Kidney (tissue), 14 donors: ENCODE measurements around the gene SOCS1. TPM values are rescaled to one million over a fixed set of nuclear protein-coding genes. Genes with fewer than 3 reads are reported as not detected.

Experiments
- DNase-seq, 5 donors: peaks; one replicate each; pipeline ENCODE4 v3.0.0-alpha.2; 2013 to 2020
- FAIRE-seq: peaks from 2 replicates; lab custom pipeline; 2012; peaks lifted over from hg19 to GRCh38; lab: Jason Lieb, UNC
- H3K27ac ChIP-seq, 2 donors: one replicate each; pipeline ENCODE4 v1.7.0; 2013; ENCODE audit warnings: low read depth in 2 of 2, low read length in 2 of 2, inconsistent platforms in 1 of 2
- H3K27me3 ChIP-seq: one replicate; pipeline ENCODE4 v1.7.1; 2013; ENCODE audit warnings: low read length, inconsistent platforms; ENCODE audit not compliant: control insufficient read depth, insufficient read depth
- H3K36me3 ChIP-seq, 3 donors: one replicate each; pipeline versions ENCODE4 v1.7.0 to v1.7.1; 2013; ENCODE audit warnings: low read length in 3 of 3, control low read depth in 1 of 3, inconsistent platforms in 1 of 3; ENCODE audit not compliant: insufficient read depth in 3 of 3, control insufficient read depth in 2 of 3
- H3K4me1 ChIP-seq, 3 donors: one replicate each; pipeline versions ENCODE4 v1.7.0 to v1.7.1; 2013; ENCODE audit warnings: low read length in 3 of 3, inconsistent platforms in 1 of 3, low read depth in 1 of 3; ENCODE audit not compliant: control insufficient read depth in 2 of 3, insufficient read depth in 2 of 3
- H3K4me3 ChIP-seq, 3 donors: one replicate each; pipeline versions ENCODE4 v1.7.0 to v1.8.1; 2013; ENCODE audit warnings: low read length in 3 of 3, control low read depth in 1 of 3, inconsistent platforms in 1 of 3
- H3K9ac ChIP-seq, 3 donors: one replicate each; pipeline versions ENCODE4 v1.7.0 to v1.7.1; 2013; ENCODE audit warnings: low read length in 3 of 3, control low read depth in 1 of 3, inconsistent platforms in 1 of 3
- H3K9me3 ChIP-seq, 3 donors: one replicate each; pipeline versions ENCODE4 v1.7.0 to v1.7.1; 2013; ENCODE audit warnings: low read length in 3 of 3, control low read depth in 1 of 3, inconsistent platforms in 1 of 3; ENCODE audit not compliant: control insufficient read depth in 2 of 3, insufficient read depth in 1 of 3
- CTCF ChIP-seq: IDR thresholded peaks from 3 replicates; pipeline ENCODE4 v1.5.1; 2012; ENCODE audit warnings: mild to moderate bottlenecking, moderate library complexity, borderline replicate concordance; ENCODE audit not compliant: insufficient read depth; ENCODE audit errors: extremely low read depth
- intact Hi-C: fragments of 100-400 bp; cut with DNase I; formaldehyde crosslinking; loops from one replicate; pipeline ENCODE4 v1.11.1; 2022
- polyA plus RNA-seq: library from polyadenylated mRNA; stranded (reverse); fragments of 350-450 nt; fragmentation: Illumina TruSeq; extraction: RNeasy Lipid Tissue Mini Kit (QIAGEN cat#74804); gene quantifications from one replicate; pipeline ENCODE4 v1.2.3, GENCODE V29; 2014; ENCODE audit warnings: low read depth, low replicate concordance; ENCODE audit not compliant: insufficient read depth
- total RNA-seq: library from RNA; stranded (reverse); fragmentation: NEBNext Ultra II Directional; extraction: Animal tissue kit (Norgen Biotek cat#: 25700); gene quantifications from one replicate; pipeline ENCODE4 v1.2.1, GENCODE V29; 2021
- donor health status: control.
- donor health status: control.
- donor health status: control.
- donor health status: control.
- donor health status: control.
- donor health status: DM: yes; HTN: yes; CAD: no.
- donor health status: Normal renal cell carcinoma (clear cell type).

The SOCS1 gene
- total and polyA plus RNA-seq, 2 donors from 2014 or later, result 10.4 to 21.8 TPM

- intact Hi-C loops, result no loop called here
- H3K27ac ChIP-seq, result no peak overlapping the region
- no peak overlapping the region for H3K9ac ChIP-seq
- no peaks in the 10 kb centered on the region for H3K36me3 ChIP-seq
- no peaks in the 10 kb centered on the region for H3K9me3 ChIP-seq
- TF ChIP-seq CTCF, result no peak
- H3K27me3 ChIP-seq, result no peaks in the 10 kb centered on the region
- no peak overlapping the region for H3K4me3 ChIP-seq
- FAIRE-seq (no peak), DNase-seq (no peak)
- H3K4me1 ChIP-seq, result peaks cover 0 to 19% (median 8%) of the 10 kb centered on the region in 3 donors
Measured at GRCh38 chr16:11295672-11296071, 39.7 kb upstream of the SOCS1 start.

GRCh38 chr16:11292076-11292748, 36.2 kb upstream of the SOCS1 start:
- no peak for TF ChIP-seq CTCF
- Histone ChIP-seq H3K27me3 (no peaks in the 10 kb centered on the region), H3K27ac (no peak overlapping the region), H3K9ac (no peak overlapping the region), H3K9me3 (no peaks in the 10 kb centered on the region), H3K4me3 (no peak overlapping the region), H3K36me3 (no peaks in the 10 kb centered on the region), H3K4me1 (peaks cover 0 to 14% (median 8%) of the 10 kb centered on the region in 3 donors)
- FAIRE-seq (no peak), DNase-seq (peak in 1 of 5 donors; percentile 36)
- intact Hi-C loops, result no loop called here

- Histone ChIP-seq H3K27me3 (no peaks in the 10 kb centered on the region), H3K36me3 (no peaks in the 10 kb centered on the region), H3K9me3 (no peaks in the 10 kb centered on the region), H3K9ac (no peak overlapping the region), H3K4me3 (no peak overlapping the region), H3K27ac (no peak overlapping the region), H3K4me1 (peaks cover 0 to 4% (median 4%) of the 10 kb centered on the region in 3 donors)
- DNase-seq (peak in 4 of 5 donors; percentile 68 to 92 (median 86)), FAIRE-seq (no peak)
- no peak for TF ChIP-seq CTCF
- intact Hi-C loops, result no loop called here
Measured at GRCh38 chr16:11291091-11291703, 35.2 kb upstream of the SOCS1 start.
